Naive thymus-derived CD4-positive, alpha-beta T cell (primary cell): ENCODE measurements around the gene GDPD5. TPM values are rescaled to one million over a fixed set of nuclear protein-coding genes. Genes with fewer than 3 reads are reported as not detected.

ENCODE experiments used
- ATAC-seq: fragments of 150-1000 bp; cut with Tn5 transposase; 2 replicates; pipeline ENCODE4 v1.10.0; 2021; ENCODE audit warnings: mild to moderate bottlenecking, moderate library complexity
- CTCF ChIA-PET: fragments of 350-600 bp; sonication (Branson Sonifier 250); formaldehyde crosslinking; loops from one replicate; lab custom pipeline; 2021; ENCODE audit warnings: antibody characterized with exemption; lab: Charles Lee
- POLR2A ChIA-PET: fragments of 350-600 bp; sonication (Branson Sonifier 250); formaldehyde crosslinking; loops from one replicate; lab custom pipeline; 2021; ENCODE audit warnings: antibody characterized with exemption, inconsistent platforms; lab: Charles Lee
- DNase-seq, 9 donors: peaks; one replicate each; pipeline versions ENCODE4 v3.0.0 to v3.0.0-alpha.2; 2020 to 2022; ENCODE audit warnings: mixed read lengths in 1 of 9
- H3K27ac ChIP-seq: one replicate; pipeline ENCODE4 v1.7.0; 2013; ENCODE audit warnings: mild to moderate bottlenecking, low read depth, low read length, moderate library complexity
- H3K27me3 ChIP-seq, 2 donors: one replicate each; pipeline ENCODE4 v1.7.0; 2013; ENCODE audit warnings: low read length in 2 of 2, mild to moderate bottlenecking in 2 of 2, moderate library complexity in 2 of 2; ENCODE audit not compliant: control insufficient read depth in 2 of 2, insufficient read depth in 2 of 2
- H3K36me3 ChIP-seq, 3 experiments: 1 replicate in 2 of 3; 2 replicates in 1 of 3; pipeline ENCODE4 v1.7.0; 2013; ENCODE audit warnings: low read length in 3 of 3, mild to moderate bottlenecking in 3 of 3, moderate library complexity in 1 of 3; ENCODE audit not compliant: insufficient read depth in 3 of 3, control insufficient read depth in 2 of 3
- H3K4me1 ChIP-seq, 2 donors: one replicate each; pipeline ENCODE4 v1.7.0; 2013; ENCODE audit warnings: low read length in 2 of 2, mild to moderate bottlenecking in 2 of 2, moderate library complexity in 1 of 2; ENCODE audit not compliant: control insufficient read depth in 2 of 2, insufficient read depth in 2 of 2
- H3K4me3 ChIP-seq: 2 replicates; pipeline ENCODE4 v1.7.0; 2013; ENCODE audit warnings: mild to moderate bottlenecking, low read length
- H3K9me3 ChIP-seq, 3 experiments: 1 replicate in 2 of 3; 2 replicates in 1 of 3; pipeline ENCODE4 v1.7.0; 2013; ENCODE audit warnings: low read length in 3 of 3; ENCODE audit not compliant: control insufficient read depth in 2 of 3
- H3K27ac Mint-ChIP-seq, 9 donors: one replicate each; pipeline ENCODE4 v1.8.0; 2020 to 2022; ENCODE audit warnings: mixed read lengths in 9 of 9, mild to moderate bottlenecking in 8 of 9, moderate library complexity in 5 of 9, inconsistent platforms in 2 of 9
- H3K27me3 Mint-ChIP-seq, 5 donors: one replicate each; pipeline ENCODE4 v1.8.0; 2021 to 2022; ENCODE audit warnings: mixed read lengths in 5 of 5, mild to moderate bottlenecking in 1 of 5
- H3K36me3 Mint-ChIP-seq, 5 donors: one replicate each; pipeline ENCODE4 v1.8.0; 2020 to 2022; ENCODE audit warnings: mixed read lengths in 5 of 5, mild to moderate bottlenecking in 3 of 5, inconsistent platforms in 1 of 5
- H3K4me1 Mint-ChIP-seq, 7 donors: one replicate each; pipeline ENCODE4 v1.8.0; 2020 to 2022; ENCODE audit warnings: mixed read lengths in 7 of 7, mild to moderate bottlenecking in 3 of 7, inconsistent platforms in 1 of 7
- H3K4me3 Mint-ChIP-seq, 10 donors: one replicate each; pipeline ENCODE4 v1.8.0; 2020 to 2022; ENCODE audit warnings: mild to moderate bottlenecking in 10 of 10, mixed read lengths in 10 of 10, moderate library complexity in 6 of 10, inconsistent platforms in 2 of 10
- H3K9me3 Mint-ChIP-seq, 11 donors: one replicate each; pipeline ENCODE4 v1.8.0; 2020 to 2022; ENCODE audit warnings: mixed read lengths in 11 of 11, mild to moderate bottlenecking in 4 of 11, inconsistent platforms in 1 of 11, moderate library complexity in 1 of 11
- intact Hi-C, 2 donors: fragments of 100-400 bp; cut with micrococcal nuclease; formaldehyde crosslinking; loops; one replicate each; pipeline ENCODE4 v1.15.1; 2023
- polyA plus RNA-seq, 2 donors: library from polyadenylated mRNA; unstranded; fragments of 300-500 nt; fragmentation: Illumina TruSeq; gene quantifications; one replicate each; pipeline ENCODE4 v1.2.3, GENCODE V29; 2021
- total RNA-seq, 6 experiments: library from RNA in 5 of 6; stranded (reverse) in 5 of 6; gene quantifications; 1 replicate in 5 of 6; 2 replicates in 1 of 6; pipeline ENCODE4 v1.2.3 and lab custom pipeline; 2021 to 2026

Gene GDPD5
- total and polyA plus RNA-seq, 7 experiments from 2014 or later, result 3.9 to 50.3 (median 21.1) TPM

GRCh38 chr11:75513250-75513649 is 12.5 kb downstream of the GDPD5 start:
- peaks cover 11 to 22% of the 10 kb centered on the region in 2 donors for H3K4me1 ChIP-seq
- H3K4me1 Mint-ChIP-seq, result peaks cover 12 to 27% (median 18%) of the 10 kb centered on the region in 7 donors
- no peak overlapping the region for H3K4me3 ChIP-seq
- no peaks in the 10 kb centered on the region for H3K36me3 ChIP-seq
- intact Hi-C loops, result no loop called here
- POLR2A ChIA-PET, result no interaction called here
- H3K27ac Mint-ChIP-seq, result no peak overlapping the region
- H3K9me3 Mint-ChIP-seq, result peaks cover 0 to 3% (median 0%) of the 10 kb centered on the region in 11 donors
- ATAC-seq, result no peak
- no peak overlapping the region for H3K4me3 Mint-ChIP-seq
- peaks cover 0 to 4% (median 0%) of the 10 kb centered on the region in 5 donors for H3K36me3 Mint-ChIP-seq
- CTCF ChIA-PET, result interaction anchor here (0.7 kb wide), 1 partner anchor 9 kb away, joined by 3 read pairs; no protein-coding TSS in a partner anchor
- no peak overlapping the region for H3K27ac ChIP-seq
- peaks cover 0 to 3% (median 0%) of the 10 kb centered on the region in 5 donors for H3K27me3 Mint-ChIP-seq
- no peaks in the 10 kb centered on the region for H3K9me3 ChIP-seq
- no peaks in the 10 kb centered on the region for H3K27me3 ChIP-seq
- no peak for DNase-seq

- Mint-ChIP-seq H3K27ac (peak overlapping the region in 1 of 9 donors; percentile 47), H3K4me1 (peaks cover 16 to 28% (median 19%) of the 10 kb centered on the region in 7 donors), H3K36me3 (peaks cover 0 to 2% (median 0%) of the 10 kb centered on the region in 5 donors), H3K9me3 (peaks cover 0 to 3% (median 0%) of the 10 kb centered on the region in 11 donors), H3K27me3 (peaks cover 0 to 3% (median 0%) of the 10 kb centered on the region in 5 donors), H3K4me3 (no peak overlapping the region)
- ChIA-PET POLR2A (no interaction called here), CTCF (interaction anchor here (0.9 kb wide), 1 partner anchor 66 kb away, joined by 3 read pairs; no protein-coding TSS in a partner anchor)
- H3K27me3 ChIP-seq, result no peaks in the 10 kb centered on the region
- H3K36me3 ChIP-seq, result no peaks in the 10 kb centered on the region
- no peak overlapping the region for H3K4me3 ChIP-seq
- intact Hi-C loops, result no loop called here
- ATAC-seq (no peak), DNase-seq (no peak)
- peaks cover 20 to 22% of the 10 kb centered on the region in 2 donors for H3K4me1 ChIP-seq
- H3K27ac ChIP-seq, result no peak overlapping the region
- H3K9me3 ChIP-seq, result no peaks in the 10 kb centered on the region
Measured at GRCh38 chr11:75510723-75511019, 15.1 kb downstream of the GDPD5 start.

GRCh38 chr11:75510004-75510722 is 15.6 kb downstream of the GDPD5 start:
- Histone ChIP-seq H3K4me3 (no peak overlapping the region), H3K4me1 (peaks cover 20 to 22% of the 10 kb centered on the region in 2 donors), H3K27me3 (no peaks in the 10 kb centered on the region), H3K9me3 (no peaks in the 10 kb centered on the region), H3K36me3 (no peaks in the 10 kb centered on the region), H3K27ac (no peak overlapping the region)
- Mint-ChIP-seq H3K4me1 (peaks cover 16 to 28% (median 19%) of the 10 kb centered on the region in 7 donors), H3K27me3 (peaks cover 0 to 3% (median 0%) of the 10 kb centered on the region in 5 donors), H3K9me3 (peaks cover 0 to 3% (median 0%) of the 10 kb centered on the region in 11 donors), H3K36me3 (peaks cover 0 to 1% (median 0%) of the 10 kb centered on the region in 5 donors), H3K4me3 (no peak overlapping the region), H3K27ac (peak overlapping the region in 2 of 9 donors; percentile 47 to 51)
- POLR2A ChIA-PET, result no interaction called here
- intact Hi-C loops, result no loop called here
- no peak for DNase-seq
- CTCF ChIA-PET, result interaction anchor here (0.9 kb wide), 1 partner anchor 65 kb away, joined by 3 read pairs; no protein-coding TSS in a partner anchor
- no peak for ATAC-seq

GRCh38 chr11:75509020-75509720 is 16.6 kb downstream of the GDPD5 start:
- Mint-ChIP-seq H3K9me3 (peaks cover 0 to 3% (median 0%) of the 10 kb centered on the region in 11 donors), H3K4me3 (peak overlapping the region in 1 of 10 donors; percentile 7), H3K36me3 (no peaks in the 10 kb centered on the region), H3K4me1 (peaks cover 13 to 22% (median 18%) of the 10 kb centered on the region in 7 donors), H3K27ac (peak overlapping the region in 7 of 9 donors; percentile 56 to 96 (median 89)), H3K27me3 (peaks cover 0 to 3% (median 0%) of the 10 kb centered on the region in 5 donors)
- Histone ChIP-seq H3K27me3 (no peaks in the 10 kb centered on the region), H3K27ac (no peak overlapping the region), H3K4me3 (no peak overlapping the region), H3K36me3 (no peaks in the 10 kb centered on the region), H3K4me1 (peaks cover 20 to 22% of the 10 kb centered on the region in 2 donors), H3K9me3 (no peaks in the 10 kb centered on the region)
- intact Hi-C loops, result loop anchor here in 1 of 2 donors (2.0 kb wide), 1 partner anchor 16 kb away; no protein-coding TSS in a partner anchor
- ATAC-seq (no peak), DNase-seq (no peak)
- ChIA-PET CTCF (no interaction called here), POLR2A (interaction anchor here (0.9 to 1.6 kb wide), 2 partner anchors 13 to 16 kb away, joined by 3 to 5 read pairs; partner anchors contain the start of gene GDPD5)

- intact Hi-C loops, result loop anchor here in 1 of 2 donors (1.0 to 2.0 kb wide), 2 partner anchors 15 to 17 kb away; partner anchors contain the start of gene GDPD5
- Mint-ChIP-seq H3K36me3 (no peaks in the 10 kb centered on the region), H3K27me3 (peaks cover 0 to under 1% (median 0%) of the 10 kb centered on the region in 5 donors), H3K27ac (peak overlapping the region; percentile 23 to 96 (median 82)), H3K9me3 (peaks cover 0 to 3% (median 0%) of the 10 kb centered on the region in 11 donors), H3K4me3 (peak overlapping the region in 8 of 10 donors; percentile 28 to 74 (median 52)), H3K4me1 (peaks cover 13 to 22% (median 17%) of the 10 kb centered on the region in 7 donors)
- Histone ChIP-seq H3K27me3 (no peaks in the 10 kb centered on the region), H3K27ac (peak overlapping the region; percentile 17), H3K36me3 (no peaks in the 10 kb centered on the region), H3K4me1 (peaks cover 20 to 22% of the 10 kb centered on the region in 2 donors), H3K9me3 (no peaks in the 10 kb centered on the region), H3K4me3 (no peak overlapping the region)
- ATAC-seq (peak; percentile 92), DNase-seq (peak in 6 of 9 donors; percentile 34 to 68 (median 54))
- ChIA-PET CTCF (interaction anchor here (0.5 kb wide), 1 partner anchor 10 kb away, joined by 3 read pairs; no protein-coding TSS in a partner anchor), POLR2A (interaction anchor here (0.9 to 1.6 kb wide), 2 partner anchors 14 to 17 kb away, joined by 3 to 5 read pairs; partner anchors contain the start of gene GDPD5)
Measured at GRCh38 chr11:75508051-75508561, 17.6 kb downstream of the GDPD5 start.

- H3K4me1 ChIP-seq, result peaks cover 20 to 22% of the 10 kb centered on the region in 2 donors
- ChIA-PET CTCF (interaction anchor here (0.5 kb wide), 1 partner anchor 11 kb away, joined by 3 read pairs; no protein-coding TSS in a partner anchor), POLR2A (interaction anchor here (1.6 kb wide), 1 partner anchor 18 kb away, joined by 5 read pairs; the partner anchor contains the start of gene GDPD5)
- intact Hi-C loops, result no loop called here
- H3K27ac ChIP-seq, result peak overlapping the region; percentile 17
- H3K36me3 Mint-ChIP-seq, result no peaks in the 10 kb centered on the region
- no peaks in the 10 kb centered on the region for H3K36me3 ChIP-seq
- peaks cover 13 to 22% (median 16%) of the 10 kb centered on the region in 7 donors for H3K4me1 Mint-ChIP-seq
- H3K27ac Mint-ChIP-seq, result peak overlapping the region; percentile 23 to 96 (median 82)
- H3K27me3 Mint-ChIP-seq, result no peaks in the 10 kb centered on the region
- ATAC-seq, result no peak
- peak overlapping the region in 1 of 10 donors; percentile 62 for H3K4me3 Mint-ChIP-seq
- no peak overlapping the region for H3K4me3 ChIP-seq
- H3K9me3 ChIP-seq, result no peaks in the 10 kb centered on the region
- H3K9me3 Mint-ChIP-seq, result peaks cover 0 to 3% (median 0%) of the 10 kb centered on the region in 11 donors
- no peak for DNase-seq
- no peaks in the 10 kb centered on the region for H3K27me3 ChIP-seq
Measured at GRCh38 chr11:75507571-75507970, 18.2 kb downstream of the GDPD5 start.
